K562 (cell line): ENCODE measurements around the gene DISC1. TPM values are rescaled to one million over a fixed set of nuclear protein-coding genes. Genes with fewer than 3 reads are reported as not detected.
A peak's percentile ranks its signal among the peaks of the same experiment; 100 is the strongest.

Experiments used
- ATAC-seq: fragments of 200-7000 bp; cut with Tn5 transposase; 3 replicates; pipeline ENCODE4 v1.9.1; 2020; ENCODE audit warnings: moderate library complexity
- BruUV-seq: library from RNA; stranded (reverse); fragments of 400-500 nt; replicated peaks from 2 replicates; lab custom pipeline; 2021; lab: Mats Ljungman, UMichigan
- CTCF ChIA-PET: fragments of 300-600 bp; formaldehyde crosslinking; extraction: SDS; loops from one replicate; lab custom pipeline; 2021; ENCODE audit warnings: low intra/inter-chr PET ratio; lab: Yijun Ruan, JAX
- POLR2A ChIA-PET: fragments of 300-600, 350-650 bp; sonication (Branson Sonifier 250); formaldehyde crosslinking; extraction: SDS; loops from one replicate; lab custom pipeline; 2021; ENCODE audit warnings: antibody characterized with exemption, inconsistent platforms; lab: Yijun Ruan, JAX
- DNase-seq, 4 experiments: peaks; one replicate each; pipeline versions ENCODE4 v3.0.0 to v3.0.0-alpha.2; 2011 to 2018; ENCODE audit warnings: low spot score in 3 of 4, mixed read lengths in 3 of 4; ENCODE audit errors: extremely low read depth in 1 of 4
- FAIRE-seq: peaks from 2 replicates; lab custom pipeline; 2011; peaks lifted over from hg19 to GRCh38; lab: Jason Lieb, UNC
- H2AFZ ChIP-seq: 2 replicates; pipeline ENCODE4 v1.6.0; 2011; ENCODE audit warnings: low read depth, low read length, control low read depth, inconsistent platforms
- H3K27ac ChIP-seq: fragments of 200-600 bp; 3 replicates; pipeline ENCODE4 v1.8.0; 2011; ENCODE audit warnings: low read depth, mild to moderate bottlenecking, control low read depth, inconsistent platforms, low read length, moderate library complexity, mixed read lengths; ENCODE audit errors: extremely low read depth
- H3K27me3 ChIP-seq, 2 experiments: fragments of 300-600 bp in 1 of 2; 2 replicates in 1 of 2; 3 replicates in 1 of 2; pipeline versions ENCODE4 v1.6.0 to v1.8.0; 2011; ENCODE audit warnings: inconsistent platforms in 2 of 2, low read length in 2 of 2, mild to moderate bottlenecking in 1 of 2, mixed read lengths in 1 of 2, moderate library complexity in 1 of 2; ENCODE audit not compliant: control insufficient read depth in 2 of 2, insufficient read depth in 2 of 2
- H3K36me3 ChIP-seq: fragments of 300-600 bp; 3 replicates; pipeline ENCODE4 v1.8.0; 2011; ENCODE audit warnings: mild to moderate bottlenecking, low read length, inconsistent platforms; ENCODE audit not compliant: control insufficient read depth, insufficient read depth
- H3K4me1 ChIP-seq, 2 experiments: fragments of 200-600 bp in 1 of 2; replicated peaks in 1 of 2; 2 replicates in 1 of 2; 3 replicates in 1 of 2; pipeline versions ENCODE4 v1.5.1 to v1.8.0; 2011; ENCODE audit warnings: inconsistent platforms in 2 of 2, low read length in 2 of 2, mild to moderate bottlenecking in 1 of 2, mixed read lengths in 1 of 2, moderate library complexity in 1 of 2; ENCODE audit not compliant: control insufficient read depth in 2 of 2, insufficient read depth in 2 of 2
- H3K4me2 ChIP-seq: 2 replicates; pipeline ENCODE4 v1.6.1; 2011; ENCODE audit warnings: low read length, control low read depth, inconsistent platforms, mixed read lengths; ENCODE audit not compliant: insufficient read depth
- H3K4me3 ChIP-seq: fragments of 200-600 bp; sonication (generic), shearing (Covaris generic); 2 replicates; pipeline ENCODE4 v1.5.1; 2016; ENCODE audit warnings: control low read depth, inconsistent platforms
- H3K79me2 ChIP-seq: fragments of 200-600 bp; 3 replicates; pipeline ENCODE4 v1.8.0; 2011; ENCODE audit warnings: low read length, inconsistent platforms; ENCODE audit not compliant: control insufficient read depth, insufficient read depth
- H3K9ac ChIP-seq, 2 experiments: 2 replicates each; pipeline versions ENCODE4 v1.6.0 to v1.6.1; 2011; ENCODE audit warnings: low read depth in 2 of 2, low read length in 2 of 2, control low read depth in 1 of 2, inconsistent platforms in 1 of 2, mild to moderate bottlenecking in 1 of 2, mixed read lengths in 1 of 2; ENCODE audit not compliant: insufficient read depth in 1 of 2
- H3K9me1 ChIP-seq: one replicate; pipeline ENCODE4 v1.6.0; 2011; ENCODE audit warnings: inconsistent platforms, mild to moderate bottlenecking, low read length, moderate library complexity; ENCODE audit not compliant: control insufficient read depth, insufficient read depth
- H3K9me3 ChIP-seq: replicated peaks from 2 replicates; pipeline ENCODE4 v1.5.1; 2011; ENCODE audit warnings: low read depth, low read length, inconsistent platforms; ENCODE audit not compliant: control insufficient read depth, insufficient read depth
- H4K20me1 ChIP-seq: replicated peaks from 2 replicates; pipeline ENCODE4 v1.6.1; 2011; ENCODE audit warnings: low read length, inconsistent platforms, mixed read lengths; ENCODE audit not compliant: control insufficient read depth, insufficient read depth
- CHD4 ChIP-seq: fragments of 200-600 bp; sonication (generic); IDR thresholded peaks from 3 replicates; pipeline ENCODE4 v1.6.1; 2012; ENCODE audit warnings: low read depth, mild to moderate bottlenecking, mixed read lengths, low read length, inconsistent platforms; ENCODE audit not compliant: insufficient read depth, insufficient replicate concordance, poor library complexity, severe bottlenecking
- DPF2 ChIP-seq: fragments of 450-650 bp; IDR thresholded peaks from 2 replicates; pipeline ENCODE4 v1.6.1; 2016
- ETS2 ChIP-seq: IDR thresholded peaks from 2 replicates; pipeline ENCODE4 v1.6.1; 2016; ENCODE audit warnings: borderline replicate concordance, missing genetic modification characterization, mild to moderate bottlenecking, moderate library complexity, missing compliant biosample characterization; ENCODE audit not compliant: poor library complexity, severe bottlenecking
- MAFG ChIP-seq: fragments of 450-650 bp; conservative IDR thresholded peaks from 2 replicates; pipeline ENCODE4 v1.6.1; 2016; ENCODE audit warnings: missing genetic modification characterization, missing compliant biosample characterization
- SMARCC2 ChIP-seq: fragments of 450-650 bp; IDR thresholded peaks from 2 replicates; pipeline ENCODE4 v1.6.1; 2017; ENCODE audit warnings: antibody characterized with exemption, moderate library complexity, mild to moderate bottlenecking, low read depth
- ZNF124 ChIP-seq: sonication (generic); formaldehyde crosslinking; IDR thresholded peaks from 2 replicates; pipeline ENCODE4 v1.8.1; 2022; ENCODE audit warnings: missing genetic modification reagents
- ZNF584 ChIP-seq: fragments of 200-800 bp; sonication (Bioruptor generic); IDR thresholded peaks from 2 replicates; pipeline ENCODE4 v1.6.1; 2016; ENCODE audit warnings: low read depth, mild to moderate bottlenecking, missing genetic modification characterization, missing compliant biosample characterization
- WGBS: fragments of 100-300 bp; shearing (Covaris generic); methylation state at CpG from one replicate; pipeline ENCODE4 v1.1.6; 2016; ENCODE audit warnings: low coverage, mixed read lengths; ENCODE audit not compliant: insufficient coverage; ENCODE audit errors: missing lambda C conversion rate; 5-methylcytosine and 5-hydroxymethylcytosine counted together
- in situ Hi-C: fragments of 300-500 bp; cut with MboI; formaldehyde crosslinking; loops from 4 replicates; pipeline ENCODE4 v1.15.0; 2018; ENCODE audit warnings: inconsistent platforms, mixed read lengths
- intact Hi-C: fragments of 100-400 bp; cut with micrococcal nuclease; formaldehyde crosslinking; loops from 2 replicates; pipeline ENCODE4 v1.14.2; 2022
- polyA plus RNA-seq, 8 experiments: library from polyadenylated mRNA; depleted of rRNA in 4 of 8; stranded (reverse) in 5 of 8; unstranded in 3 of 8; fragments of >200 nt; fragmentation: Nextera tagmentation in 2 of 8; fragmentation: Illumina TruSeq in 1 of 8; extraction: Ambion mirVana in 2 of 8; extraction: Trizol in 1 of 8; gene quantifications; 2 replicates each; pipeline versions ENCODE4 v1.2.1 to v1.2.3, GENCODE V29; 2011 to 2014; ENCODE audit warnings: inconsistent platforms in 1 of 8, missing spikeins in 1 of 8
- total RNA-seq, 7 experiments: library from RNA; depleted of rRNA in 6 of 7; stranded (reverse); fragments of >200 nt in 6 of 7; fragmentation: Illumina TruSeq in 2 of 7; extraction: Trizol in 2 of 7; gene quantifications; 2 replicates each; pipeline versions ENCODE4 v1.2.1 to v1.2.3, GENCODE V29; 2011 to 2021; ENCODE audit warnings: low replicate concordance in 1 of 7
- TF ChIP-seq, protein P1 (sequence below): sonication (generic); formaldehyde crosslinking; IDR thresholded peaks from 2 replicates; pipeline ENCODE4 v1.8.1; 2023; ENCODE audit warnings: mild to moderate bottlenecking, missing genetic modification reagents
- TF ChIP-seq, protein P2 (sequence below): sonication (generic); formaldehyde crosslinking; IDR thresholded peaks from 2 replicates; pipeline ENCODE4 v1.8.1; 2023; ENCODE audit warnings: missing genetic modification reagents, mild to moderate bottlenecking, borderline replicate concordance

Gene DISC1
- total and polyA plus RNA-seq, 9 of the 15 experiments (the other 6 are each of a cell fraction or from before 2014, with no cell fraction given), result 0.01 to 0.11 (median 0.08) TPM; not detected in 1

DNA sequence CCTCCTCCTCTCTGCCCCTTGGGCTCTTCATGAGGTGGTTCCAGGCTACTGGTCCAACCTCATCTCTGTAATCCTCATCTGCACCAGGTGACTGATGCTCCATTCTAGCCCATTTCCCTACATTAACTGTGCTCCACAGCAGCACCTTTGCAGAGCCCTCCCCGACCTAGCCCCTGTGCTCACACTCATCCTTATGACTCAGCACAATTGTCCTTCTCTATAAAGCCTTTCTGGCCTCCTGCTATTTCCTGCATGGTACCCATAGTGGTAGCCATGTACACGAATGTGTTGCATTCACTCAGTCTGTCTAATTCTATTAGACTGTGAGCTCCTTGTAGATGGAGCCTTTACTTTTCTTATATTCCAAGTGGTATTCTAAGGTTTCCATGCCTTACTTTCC, 339.0 kb downstream of the DISC1 start:
- no peak for DNase-seq
- H3K4me2 ChIP-seq, result no peak overlapping the region
- H4K20me1 ChIP-seq, result no peaks in the 10 kb centered on the region
- ATAC-seq, result no peak
- H2AFZ ChIP-seq, result no peak overlapping the region
- in situ Hi-C loops, result no loop called here
- FAIRE-seq, result no peak
- TF ChIP-seq DPF2, result no peak
- TF ChIP-seq ZNF584, result no peak
- no peak for TF ChIP-seq SMARCC2
- peak; percentile 21; the same call in 1 of the 2 replicates for TF ChIP-seq MAFG (tag)
- no peak for TF ChIP-seq ETS2
- no peak for TF ChIP-seq ZNF124 (CRISPR knock-in tag)
- H3K9me1 ChIP-seq, result no peaks in the 10 kb centered on the region
- no peaks in the 10 kb centered on the region for H3K9me3 ChIP-seq
- POLR2A ChIA-PET, result no interaction called here
- intact Hi-C loops, result no loop called here
- no peak overlapping the region for H3K4me3 ChIP-seq
- H3K27ac ChIP-seq, result no peak overlapping the region
- no peaks in the 10 kb centered on the region for H3K27me3 ChIP-seq
- 0% methylated on average over 2 of the region's 2 CpGs for WGBS
- no TSS peak for BruUV-seq
- no peaks in the 10 kb centered on the region for H3K36me3 ChIP-seq
- H3K79me2 ChIP-seq, result no peaks in the 10 kb centered on the region
- CTCF ChIA-PET, result no interaction called here
- no peaks in the 10 kb centered on the region for H3K4me1 ChIP-seq
- H3K9ac ChIP-seq, result no peak overlapping the region

DNA sequence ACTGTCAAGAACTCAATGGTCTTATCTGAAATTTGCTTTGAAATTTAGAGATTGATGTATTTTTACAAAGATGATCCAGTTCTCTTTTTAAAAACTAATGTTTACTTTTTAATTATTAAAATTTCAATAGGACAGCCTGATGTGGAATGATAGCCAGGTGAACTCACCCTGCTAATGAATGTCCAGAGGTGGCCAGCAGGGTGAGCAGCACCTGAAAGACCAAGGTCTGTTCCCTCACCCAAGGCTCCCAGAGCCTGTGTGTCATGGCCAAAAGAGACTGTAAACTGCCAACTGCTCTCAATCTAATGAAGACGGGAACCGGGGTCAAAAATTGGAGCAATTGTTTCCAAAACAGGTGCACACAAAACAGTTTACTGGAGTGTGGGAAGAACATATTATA, 340.4 kb downstream of the DISC1 start:
- DNase-seq (no peak), ATAC-seq (no peak), FAIRE-seq (no peak)
- no peak overlapping the region for H3K4me2 ChIP-seq
- H2AFZ ChIP-seq, result no peak overlapping the region
- POLR2A ChIA-PET, result no interaction called here
- CTCF ChIA-PET, result no interaction called here
- BruUV-seq, result no TSS peak
- no peak overlapping the region for H3K27ac ChIP-seq
- H3K27me3 ChIP-seq, result no peaks in the 10 kb centered on the region
- H3K4me1 ChIP-seq, result no peaks in the 10 kb centered on the region
- H3K9me1 ChIP-seq, result no peaks in the 10 kb centered on the region
- H3K9me3 ChIP-seq, result no peaks in the 10 kb centered on the region
- H3K4me3 ChIP-seq, result no peak overlapping the region
- intact Hi-C loops, result no loop called here
- H3K36me3 ChIP-seq, result no peaks in the 10 kb centered on the region
- no peak overlapping the region for H3K9ac ChIP-seq
- in situ Hi-C loops, result no loop called here
- no peaks in the 10 kb centered on the region for H3K79me2 ChIP-seq
- H4K20me1 ChIP-seq, result no peaks in the 10 kb centered on the region
- 2% methylated on average over 2 of the region's 2 CpGs for WGBS
- TF ChIP-seq, protein P1, sequence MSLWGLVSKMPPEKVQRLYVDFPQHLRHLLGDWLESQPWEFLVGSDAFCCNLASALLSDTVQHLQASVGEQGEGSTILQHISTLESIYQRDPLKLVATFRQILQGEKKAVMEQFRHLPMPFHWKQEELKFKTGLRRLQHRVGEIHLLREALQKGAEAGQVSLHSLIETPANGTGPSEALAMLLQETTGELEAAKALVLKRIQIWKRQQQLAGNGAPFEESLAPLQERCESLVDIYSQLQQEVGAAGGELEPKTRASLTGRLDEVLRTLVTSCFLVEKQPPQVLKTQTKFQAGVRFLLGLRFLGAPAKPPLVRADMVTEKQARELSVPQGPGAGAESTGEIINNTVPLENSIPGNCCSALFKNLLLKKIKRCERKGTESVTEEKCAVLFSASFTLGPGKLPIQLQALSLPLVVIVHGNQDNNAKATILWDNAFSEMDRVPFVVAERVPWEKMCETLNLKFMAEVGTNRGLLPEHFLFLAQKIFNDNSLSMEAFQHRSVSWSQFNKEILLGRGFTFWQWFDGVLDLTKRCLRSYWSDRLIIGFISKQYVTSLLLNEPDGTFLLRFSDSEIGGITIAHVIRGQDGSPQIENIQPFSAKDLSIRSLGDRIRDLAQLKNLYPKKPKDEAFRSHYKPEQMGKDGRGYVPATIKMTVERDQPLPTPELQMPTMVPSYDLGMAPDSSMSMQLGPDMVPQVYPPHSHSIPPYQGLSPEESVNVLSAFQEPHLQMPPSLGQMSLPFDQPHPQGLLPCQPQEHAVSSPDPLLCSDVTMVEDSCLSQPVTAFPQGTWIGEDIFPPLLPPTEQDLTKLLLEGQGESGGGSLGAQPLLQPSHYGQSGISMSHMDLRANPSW (CRISPR knock-in tag), result no peak
- no peak for TF ChIP-seq CHD4
- TF ChIP-seq, protein P2, sequence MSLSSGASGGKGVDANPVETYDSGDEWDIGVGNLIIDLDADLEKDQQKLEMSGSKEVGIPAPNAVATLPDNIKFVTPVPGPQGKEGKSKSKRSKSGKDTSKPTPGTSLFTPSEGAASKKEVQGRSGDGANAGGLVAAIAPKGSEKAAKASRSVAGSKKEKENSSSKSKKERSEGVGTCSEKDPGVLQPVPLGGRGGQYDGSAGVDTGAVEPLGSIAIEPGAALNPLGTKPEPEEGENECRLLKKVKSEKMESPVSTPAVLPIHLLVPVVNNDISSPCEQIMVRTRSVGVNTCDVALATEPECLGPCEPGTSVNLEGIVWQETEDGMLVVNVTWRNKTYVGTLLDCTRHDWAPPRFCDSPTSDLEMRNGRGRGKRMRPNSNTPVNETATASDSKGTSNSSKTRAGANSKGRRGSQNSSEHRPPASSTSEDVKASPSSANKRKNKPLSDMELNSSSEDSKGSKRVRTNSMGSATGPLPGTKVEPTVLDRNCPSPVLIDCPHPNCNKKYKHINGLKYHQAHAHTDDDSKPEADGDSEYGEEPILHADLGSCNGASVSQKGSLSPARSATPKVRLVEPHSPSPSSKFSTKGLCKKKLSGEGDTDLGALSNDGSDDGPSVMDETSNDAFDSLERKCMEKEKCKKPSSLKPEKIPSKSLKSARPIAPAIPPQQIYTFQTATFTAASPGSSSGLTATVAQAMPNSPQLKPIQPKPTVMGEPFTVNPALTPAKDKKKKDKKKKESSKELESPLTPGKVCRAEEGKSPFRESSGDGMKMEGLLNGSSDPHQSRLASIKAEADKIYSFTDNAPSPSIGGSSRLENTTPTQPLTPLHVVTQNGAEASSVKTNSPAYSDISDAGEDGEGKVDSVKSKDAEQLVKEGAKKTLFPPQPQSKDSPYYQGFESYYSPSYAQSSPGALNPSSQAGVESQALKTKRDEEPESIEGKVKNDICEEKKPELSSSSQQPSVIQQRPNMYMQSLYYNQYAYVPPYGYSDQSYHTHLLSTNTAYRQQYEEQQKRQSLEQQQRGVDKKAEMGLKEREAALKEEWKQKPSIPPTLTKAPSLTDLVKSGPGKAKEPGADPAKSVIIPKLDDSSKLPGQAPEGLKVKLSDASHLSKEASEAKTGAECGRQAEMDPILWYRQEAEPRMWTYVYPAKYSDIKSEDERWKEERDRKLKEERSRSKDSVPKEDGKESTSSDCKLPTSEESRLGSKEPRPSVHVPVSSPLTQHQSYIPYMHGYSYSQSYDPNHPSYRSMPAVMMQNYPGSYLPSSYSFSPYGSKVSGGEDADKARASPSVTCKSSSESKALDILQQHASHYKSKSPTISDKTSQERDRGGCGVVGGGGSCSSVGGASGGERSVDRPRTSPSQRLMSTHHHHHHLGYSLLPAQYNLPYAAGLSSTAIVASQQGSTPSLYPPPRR (CRISPR knock-in tag), result no peak
